Ammon's horn (tissue), 1 donor: Measurements from ENCODE around the gene GRIK4.

Experiments
- DNase-seq: peaks from one replicate; pipeline ENCODE4 v3.0.0-alpha.2; 2016; ENCODE audit warnings: low spot score

GRIK4 gene

DNA sequence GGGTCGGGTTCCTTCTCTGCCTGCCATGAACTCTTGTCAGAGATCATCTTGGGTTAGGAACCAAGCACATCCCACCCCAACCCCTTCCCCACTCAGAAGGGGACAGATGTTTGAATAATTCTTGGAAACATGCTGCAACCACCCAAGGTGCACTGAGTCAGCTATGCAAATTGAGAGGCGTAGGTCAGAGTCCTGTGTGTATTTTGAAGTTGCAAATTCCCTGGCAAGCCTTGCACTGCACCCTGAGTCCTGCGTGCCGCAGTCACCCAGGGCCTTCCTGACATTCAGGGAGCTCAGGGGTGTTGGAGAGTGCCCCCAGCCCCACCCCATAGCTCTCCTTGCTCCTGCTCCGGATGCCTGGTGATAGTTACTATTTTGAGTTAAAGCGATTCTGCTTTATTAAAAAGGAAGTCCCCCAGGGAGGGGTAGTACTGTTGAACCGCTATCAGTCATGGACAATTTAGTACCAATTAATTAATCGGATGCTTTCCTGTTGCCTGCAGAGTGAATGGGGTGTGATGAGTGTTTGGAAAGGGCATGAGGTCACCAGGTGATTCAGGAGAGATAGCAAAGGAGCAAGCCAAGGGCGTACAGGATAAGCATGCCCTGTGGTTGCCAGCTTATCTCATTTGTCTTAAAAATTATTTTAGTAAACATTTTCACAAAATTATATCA, 123.7 kb downstream of the GRIK4 start:
- no peak for DNase-seq

DNA sequence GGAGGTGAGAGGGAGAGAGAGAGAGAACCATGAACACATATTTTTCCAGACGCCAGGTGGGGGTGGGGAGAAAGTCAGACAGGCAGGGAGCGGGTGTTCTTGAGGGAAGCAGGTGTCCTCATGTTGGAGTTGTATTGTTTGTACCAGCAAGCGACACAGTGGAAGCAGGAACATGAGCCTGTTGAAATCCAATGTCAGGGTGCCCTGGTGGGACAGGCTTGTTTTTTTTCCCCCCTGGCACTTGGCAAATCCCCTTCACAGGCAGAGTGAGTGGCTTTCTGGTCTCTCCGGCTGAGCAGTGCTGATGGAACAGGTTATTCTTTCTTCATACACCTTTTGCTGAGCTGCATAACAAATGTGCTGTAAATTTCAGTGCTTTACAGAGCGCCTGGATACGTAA, 125.6 kb downstream of the GRIK4 start:
- DNase-seq, result no peak

DNA sequence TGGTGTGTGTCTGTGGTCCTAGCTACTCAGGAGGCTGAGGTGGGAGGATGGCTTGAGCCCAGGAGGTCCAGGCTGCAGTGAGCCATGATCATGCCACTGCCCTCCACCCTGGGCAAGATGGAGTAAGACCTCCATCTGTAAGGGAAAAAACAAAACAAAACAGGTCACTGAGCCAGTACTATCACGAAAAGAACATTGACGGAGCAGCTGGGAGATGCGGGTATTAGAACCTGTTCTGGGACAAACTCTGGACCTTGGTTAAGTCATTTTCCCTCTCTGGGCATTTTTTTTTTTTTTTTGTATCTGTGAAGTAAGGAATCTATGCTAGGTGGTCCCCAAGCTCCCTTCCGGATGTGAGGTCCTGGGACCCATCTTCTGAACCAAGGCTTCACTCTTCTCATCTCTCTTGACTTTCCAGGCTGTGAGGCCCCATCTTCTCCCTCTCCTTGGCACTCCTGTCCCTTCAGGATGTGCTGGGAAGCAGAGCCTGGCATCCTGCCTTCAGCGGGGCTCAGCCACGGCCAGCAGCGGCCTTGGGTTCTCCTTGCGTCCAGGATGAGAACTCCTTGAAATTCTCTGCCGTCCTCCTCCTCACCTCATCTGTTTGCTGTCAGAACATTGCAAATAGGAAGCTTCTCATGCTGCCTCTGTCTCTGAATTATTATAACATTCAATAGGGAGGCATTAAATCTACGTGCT, 130.8 kb downstream of the GRIK4 start:
- DNase-seq, result peak; percentile 18

DNA sequence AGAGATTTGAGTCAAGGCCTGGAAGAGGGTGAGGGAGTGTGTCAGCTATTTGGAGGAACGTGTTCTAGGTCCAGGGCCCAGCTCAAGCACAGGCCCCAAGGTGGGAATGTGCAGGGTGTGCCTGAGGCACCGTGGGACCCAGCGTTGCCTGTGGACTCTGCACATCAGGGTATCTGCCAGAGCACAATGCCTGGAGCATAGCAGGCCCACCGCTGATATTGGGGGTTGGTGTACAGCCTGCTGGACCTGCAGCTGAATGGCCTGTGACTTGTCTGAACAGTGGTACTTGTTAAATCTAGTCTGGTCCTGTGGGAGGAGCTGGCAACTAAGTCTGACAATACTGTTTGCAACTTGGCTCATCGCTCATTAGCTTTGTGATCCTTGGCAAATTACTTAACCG, 131.7 kb downstream of the GRIK4 start:
- DNase-seq, result no peak

DNA sequence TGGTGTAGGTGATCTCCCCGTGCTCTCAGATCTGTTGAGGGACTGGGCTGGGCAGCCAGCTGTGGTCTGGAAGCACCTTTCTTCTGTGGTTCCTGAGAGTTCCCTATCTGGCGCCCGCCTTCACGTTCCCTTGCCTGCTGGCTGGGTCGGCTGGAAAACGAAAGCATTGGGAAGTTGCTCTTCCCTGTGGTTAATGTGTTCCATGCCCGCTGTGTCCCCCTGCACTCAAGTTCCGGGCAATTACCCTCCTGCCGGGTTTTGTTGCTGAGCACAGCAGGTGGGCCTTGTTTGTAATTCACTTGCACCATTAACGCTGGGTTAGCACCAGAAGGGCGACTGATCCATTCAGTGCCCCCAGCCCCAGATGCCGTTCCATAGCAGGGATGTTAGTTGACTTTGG, 134.1 kb downstream of the GRIK4 start:
- DNase-seq, result no peak

DNA sequence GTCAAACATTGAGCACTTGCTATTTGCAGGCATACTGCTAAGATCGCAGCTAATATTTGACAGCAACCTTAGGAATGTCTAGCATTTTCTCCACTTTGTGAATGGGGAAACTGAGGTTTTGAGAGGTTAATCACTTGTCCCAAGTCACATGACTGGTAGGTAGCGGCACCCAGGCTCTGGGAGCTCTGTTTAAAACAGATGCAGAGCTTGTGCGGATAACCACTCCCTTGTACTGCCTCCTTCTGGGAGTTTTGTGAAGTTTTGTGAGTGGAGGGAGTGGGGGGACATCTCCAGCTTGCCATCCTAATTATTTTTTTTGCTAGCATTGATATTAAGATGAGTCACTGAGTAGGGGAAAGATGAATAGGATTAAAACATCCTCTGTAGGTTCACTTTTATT, 134.7 kb downstream of the GRIK4 start:
- no peak for DNase-seq

DNA sequence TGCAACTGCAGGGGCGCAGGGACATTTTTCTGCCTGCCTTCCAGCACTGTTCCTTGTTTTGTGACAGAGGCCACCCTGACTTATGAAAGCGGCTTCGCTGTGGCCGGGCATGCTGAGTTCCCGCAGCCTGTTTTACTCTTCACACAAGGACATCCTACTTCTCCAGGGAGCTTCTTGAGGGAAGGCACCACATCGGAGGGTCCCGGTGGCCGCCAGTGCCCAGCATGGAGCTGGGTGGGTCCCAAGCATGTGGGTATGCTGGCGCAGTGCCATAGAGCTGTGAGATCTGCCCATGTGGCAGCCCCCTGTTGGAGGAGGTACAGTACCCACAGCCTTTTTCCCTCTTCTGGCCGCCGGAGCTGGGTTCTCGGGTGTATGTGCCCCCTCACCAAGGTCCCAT, 136.1 kb downstream of the GRIK4 start:
- no peak for DNase-seq

DNA sequence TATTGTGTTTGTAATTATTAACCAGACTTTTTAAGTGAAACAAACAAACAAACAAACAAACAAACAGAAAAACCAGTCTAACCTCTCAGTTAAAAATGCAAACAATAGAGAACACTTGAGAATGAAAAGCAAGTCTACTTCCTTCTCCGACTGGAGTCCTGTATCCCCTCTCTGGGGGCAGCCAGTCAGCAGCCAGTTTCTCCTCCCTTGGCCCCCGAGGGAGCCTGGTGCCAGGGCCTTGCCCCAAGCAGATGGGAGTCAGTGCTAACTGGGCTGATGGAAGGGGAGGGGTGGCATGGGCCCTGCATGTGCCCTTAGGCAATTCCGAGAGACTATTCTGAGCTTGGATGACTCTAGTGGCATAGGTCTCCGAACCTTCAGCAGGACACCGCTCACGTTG, 137.2 kb downstream of the GRIK4 start:
- DNase-seq, result no peak

DNA sequence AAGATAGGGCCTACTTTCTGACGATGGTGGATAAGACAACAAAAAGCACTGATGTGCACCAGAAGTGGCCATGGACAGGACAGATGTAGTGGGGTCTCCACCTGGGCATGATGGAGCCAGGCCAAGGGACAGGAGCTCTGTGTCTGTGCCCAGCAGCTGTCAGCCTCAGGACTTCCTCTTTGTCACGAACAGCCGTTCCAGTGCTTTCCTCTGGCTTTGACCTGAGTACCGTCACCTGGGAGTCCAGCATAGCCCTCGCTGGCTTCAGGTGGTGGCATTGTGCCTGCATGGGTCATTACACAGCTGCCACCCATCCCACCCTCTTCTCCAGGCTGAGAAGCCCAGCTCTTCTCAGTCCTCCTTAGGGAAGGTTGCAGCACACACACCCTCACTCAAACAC, 137.8 kb downstream of the GRIK4 start:
- DNase-seq, result no peak

DNA sequence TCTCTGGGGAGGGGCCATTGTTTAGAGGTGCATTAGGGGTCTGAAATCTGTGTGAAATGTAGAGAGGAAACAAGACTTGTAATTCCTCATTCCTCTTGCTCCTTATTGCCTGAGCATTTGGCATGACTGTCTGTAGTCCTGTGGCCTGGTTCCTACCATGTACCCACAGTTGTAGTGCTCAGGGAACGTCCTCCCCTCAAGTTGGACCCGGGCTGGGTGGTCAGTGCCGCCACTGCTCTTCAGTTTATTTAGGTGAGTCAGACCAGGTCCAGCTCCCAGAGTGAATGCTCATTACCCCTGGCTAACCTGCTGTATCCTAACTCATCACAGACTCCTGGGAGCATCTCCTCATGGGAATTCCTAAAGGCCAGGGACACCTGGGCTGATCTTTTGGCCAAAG, 139.8 kb downstream of the GRIK4 start:
- DNase-seq, result no peak

DNA sequence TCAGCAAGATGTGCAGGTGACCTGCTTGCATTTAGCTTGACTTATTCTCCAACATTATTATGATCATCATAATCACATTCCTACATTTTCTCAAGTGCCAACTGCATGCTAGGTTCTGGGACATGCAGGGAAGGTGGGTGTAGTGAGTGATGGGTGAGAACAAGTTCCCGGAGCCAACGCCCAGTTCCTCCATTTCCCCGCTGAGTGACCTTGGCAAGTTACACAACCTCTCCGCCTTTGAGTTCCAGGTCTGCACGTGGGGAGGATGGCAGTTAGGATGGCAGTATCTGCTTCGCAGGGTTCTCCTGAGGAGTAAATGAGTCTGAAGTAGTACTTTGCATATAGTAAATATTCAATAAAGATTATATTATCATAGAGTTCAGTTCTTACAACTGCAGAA, 140.3 kb downstream of the GRIK4 start:
- no peak for DNase-seq

DNA sequence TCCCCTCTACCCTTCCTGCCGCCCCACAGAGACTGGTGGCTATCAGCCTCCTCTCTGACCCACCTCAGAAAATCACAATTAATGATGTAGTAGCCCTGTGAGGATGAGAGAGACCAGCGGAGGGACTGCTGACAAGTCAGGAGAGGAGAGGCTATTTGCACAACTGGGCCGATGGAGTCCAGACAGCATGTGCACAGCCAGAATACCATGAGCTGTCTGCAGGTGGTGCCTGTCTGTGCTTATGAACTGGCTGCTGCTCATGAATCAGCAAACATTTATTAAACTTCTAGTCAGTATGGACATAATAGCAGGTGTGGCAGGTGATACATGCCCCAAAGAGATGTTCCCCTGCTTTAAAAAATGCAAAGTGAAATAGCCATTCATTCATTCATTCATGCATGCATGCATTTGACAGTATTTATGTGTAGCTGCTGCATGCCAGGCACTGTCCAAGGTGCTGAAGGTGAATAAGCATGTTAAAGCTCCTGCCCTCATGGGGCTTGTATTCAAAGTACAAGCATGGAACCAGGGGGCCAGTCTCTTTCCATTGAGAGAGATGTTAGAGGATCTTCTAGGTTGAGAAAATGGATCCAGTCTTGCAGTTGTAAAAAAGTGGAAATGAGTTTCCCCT, 141.3 kb downstream of the GRIK4 start:
- no peak for DNase-seq

DNA sequence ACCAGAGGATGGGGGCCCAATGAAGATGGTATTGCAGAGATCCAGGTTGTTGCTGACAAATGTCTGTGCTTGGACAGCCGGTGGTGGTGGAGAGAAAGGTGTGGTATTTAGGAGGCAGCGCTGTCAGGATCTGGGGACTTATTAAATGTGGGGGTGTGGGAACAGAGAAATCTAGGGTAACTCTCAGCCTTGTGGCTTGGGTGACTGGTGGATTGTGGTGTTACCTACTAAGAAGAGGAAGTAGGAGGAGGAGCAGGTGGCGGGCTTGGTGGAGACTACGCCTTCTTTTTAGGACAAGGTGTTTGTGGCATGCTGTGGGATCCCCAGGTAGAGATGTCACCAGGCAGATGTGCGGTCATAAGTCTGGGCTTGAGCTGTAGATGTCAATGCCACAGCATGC, 144.0 kb downstream of the GRIK4 start:
- DNase-seq, result no peak

DNA sequence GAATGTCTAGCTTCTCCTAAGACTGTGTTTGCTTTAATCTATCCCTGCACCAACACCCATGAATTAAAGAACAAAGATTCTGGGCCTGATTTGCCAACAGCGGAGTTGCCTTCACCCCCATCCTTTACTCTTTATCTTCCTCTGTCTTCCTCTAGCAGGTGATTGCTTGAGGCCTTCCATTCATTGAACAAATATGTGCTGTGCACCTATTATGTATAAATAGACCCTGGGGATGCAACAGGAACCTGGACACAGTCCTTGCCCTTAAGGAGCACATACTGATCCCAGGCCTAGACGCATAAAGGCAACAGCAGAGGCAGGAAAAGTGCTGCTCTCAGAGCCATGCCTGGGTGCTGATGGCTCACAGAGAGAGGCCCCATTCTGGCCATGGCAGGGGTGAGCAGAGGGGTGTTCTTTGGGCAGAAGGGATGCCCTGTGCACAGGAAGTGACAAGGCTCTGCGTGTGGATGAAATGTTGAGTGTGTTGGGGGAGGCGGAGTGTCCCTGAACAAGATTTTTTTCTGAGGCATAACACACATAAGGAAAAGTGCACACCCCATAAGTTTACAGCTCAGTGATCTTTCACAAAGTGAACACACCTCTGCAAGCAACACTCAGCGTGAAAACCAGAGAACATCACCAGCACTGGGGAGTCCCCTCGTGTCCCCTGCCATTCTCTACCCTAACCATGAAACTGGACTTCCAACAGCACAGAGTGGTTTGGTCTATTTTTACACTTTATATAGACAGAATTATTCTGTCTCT, 145.9 kb downstream of the GRIK4 start:
- DNase-seq, result no peak

DNA sequence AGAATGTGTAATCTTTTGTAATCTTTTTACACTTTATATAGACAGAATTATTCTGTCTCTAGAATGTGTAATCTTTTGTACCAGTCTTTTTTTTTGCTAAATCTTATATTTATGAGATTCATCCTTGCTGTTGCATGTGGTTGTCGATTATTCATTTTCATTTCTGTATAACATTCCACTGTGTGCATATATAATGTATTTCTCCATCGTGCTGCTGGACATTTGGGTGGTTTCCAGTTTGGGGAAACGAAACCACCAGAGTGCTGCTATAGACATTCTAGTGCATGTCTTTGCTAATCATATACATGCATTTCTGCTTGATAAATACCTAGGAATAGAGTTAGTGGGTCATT, 146.5 kb downstream of the GRIK4 start:
- DNase-seq, result no peak

DNA sequence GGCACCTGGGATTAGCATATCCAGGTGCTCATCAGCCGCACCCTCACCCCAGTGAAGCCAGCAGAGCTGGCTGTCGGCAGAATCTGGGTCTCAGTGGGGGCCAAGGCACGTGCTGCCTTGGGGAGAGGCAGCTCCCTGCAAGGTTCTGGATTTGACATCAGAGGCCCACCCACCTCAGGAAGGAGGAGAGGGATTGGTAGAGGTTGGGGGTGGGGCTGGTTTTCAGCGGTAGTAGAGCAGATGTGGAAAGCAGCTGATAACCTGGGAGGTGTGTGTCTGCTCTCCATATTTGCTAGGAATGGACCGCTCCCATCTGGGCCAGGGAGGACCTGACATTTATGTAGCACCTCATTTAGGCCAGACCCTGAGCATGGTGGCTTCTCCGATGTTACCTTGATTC, 147.5 kb downstream of the GRIK4 start:
- no peak for DNase-seq

DNA sequence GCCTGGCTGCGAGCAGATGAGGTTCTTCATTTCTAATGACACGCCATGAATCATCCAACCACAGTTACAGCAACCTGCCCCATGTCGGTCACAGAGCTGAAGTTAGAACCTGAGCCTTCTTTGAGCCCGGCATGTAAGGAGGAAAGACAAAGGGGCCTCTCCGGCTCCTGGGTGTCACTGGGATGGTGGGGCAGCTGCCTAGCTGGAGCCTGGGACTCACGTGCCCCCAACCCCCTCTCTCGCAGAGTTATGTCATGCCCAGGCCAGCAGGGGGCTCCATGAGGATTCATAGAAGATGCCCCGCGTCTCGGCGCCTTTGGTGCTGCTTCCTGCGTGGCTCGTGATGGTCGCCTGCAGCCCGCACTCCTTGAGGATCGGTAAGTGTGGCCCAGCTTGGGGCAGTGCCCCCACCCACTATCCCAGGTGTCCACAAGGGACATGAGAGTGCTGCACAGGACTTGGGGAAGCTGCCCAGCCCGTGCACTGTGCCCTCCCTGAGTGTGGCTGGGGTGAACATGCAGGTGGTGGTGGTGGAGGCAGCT, 148.5 kb downstream of the GRIK4 start:
- no peak for DNase-seq

DNA sequence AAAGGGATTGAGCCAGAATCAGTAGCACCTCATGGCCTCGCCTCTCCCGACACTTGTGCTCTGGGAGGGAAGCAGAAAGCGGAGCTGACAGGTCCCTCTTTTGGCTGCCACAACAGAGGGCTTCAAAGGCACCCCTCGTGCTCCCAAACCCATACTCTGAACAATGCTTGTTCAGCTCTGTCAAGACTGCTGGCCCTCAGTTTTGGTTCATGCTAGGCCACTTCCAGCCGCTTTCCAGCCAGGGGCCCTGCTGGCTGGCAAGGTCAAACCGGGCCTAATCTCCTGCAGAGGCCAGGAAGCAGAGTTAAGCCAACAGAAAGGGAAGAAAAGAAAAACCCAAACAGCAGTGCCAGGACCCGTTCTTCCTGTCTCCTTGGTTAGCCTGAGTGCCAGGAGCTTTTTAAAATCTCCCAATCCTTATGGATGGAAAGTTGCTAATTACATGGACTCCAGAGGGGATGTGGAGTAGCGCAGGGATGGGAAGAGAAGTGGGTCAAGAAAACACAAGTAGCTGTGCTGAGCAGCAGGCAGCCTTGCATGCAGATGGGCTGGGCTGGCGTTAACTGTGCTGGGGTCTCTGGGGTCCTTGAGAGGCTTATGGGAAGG, 150.6 kb downstream of the GRIK4 start:
- no peak for DNase-seq

DNA sequence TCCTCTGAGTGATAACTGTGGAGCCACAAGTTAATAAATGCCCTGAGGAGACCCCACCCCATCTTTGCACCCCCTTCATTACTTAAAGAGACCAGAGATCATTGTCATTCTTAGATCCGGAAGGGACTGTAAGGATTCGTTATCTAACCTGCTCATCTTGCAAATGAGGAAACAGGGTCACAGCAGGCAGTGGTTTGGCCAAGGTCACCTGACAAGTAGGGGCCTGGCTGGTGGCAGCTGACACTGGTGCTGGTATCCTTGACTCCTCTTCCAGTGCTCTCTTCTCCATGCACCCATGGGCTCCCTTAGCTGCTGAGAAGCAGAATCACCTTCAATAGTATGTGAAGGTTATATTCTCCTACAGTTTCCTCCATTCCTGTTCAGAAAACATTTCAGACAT, 151.6 kb downstream of the GRIK4 start:
- no peak for DNase-seq

DNA sequence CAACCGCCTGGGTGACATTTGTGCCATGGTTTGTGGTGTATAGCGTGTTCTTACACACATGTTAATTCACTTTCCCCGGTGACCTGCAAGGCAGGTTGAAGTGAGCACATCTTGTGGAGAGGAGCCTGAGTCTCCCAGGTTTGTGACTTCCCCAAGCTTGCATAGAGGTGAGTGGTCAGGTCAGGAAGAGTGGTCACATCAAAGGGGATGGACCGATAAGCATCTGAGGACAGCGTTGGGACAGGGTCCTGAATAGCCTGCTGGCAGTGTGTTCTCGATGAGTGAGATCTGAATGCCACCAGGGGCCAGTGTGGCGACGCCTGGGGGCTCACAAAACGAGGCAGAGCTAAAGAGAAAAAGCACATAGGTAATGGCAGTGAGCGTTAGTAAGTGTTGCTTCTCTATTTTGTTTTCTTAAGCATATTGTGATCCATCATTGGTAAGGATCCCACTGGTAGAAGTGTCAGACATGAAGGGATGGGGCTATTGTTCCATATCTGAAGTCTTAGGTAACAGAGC, 154.6 kb downstream of the GRIK4 start:
- no peak for DNase-seq

DNA sequence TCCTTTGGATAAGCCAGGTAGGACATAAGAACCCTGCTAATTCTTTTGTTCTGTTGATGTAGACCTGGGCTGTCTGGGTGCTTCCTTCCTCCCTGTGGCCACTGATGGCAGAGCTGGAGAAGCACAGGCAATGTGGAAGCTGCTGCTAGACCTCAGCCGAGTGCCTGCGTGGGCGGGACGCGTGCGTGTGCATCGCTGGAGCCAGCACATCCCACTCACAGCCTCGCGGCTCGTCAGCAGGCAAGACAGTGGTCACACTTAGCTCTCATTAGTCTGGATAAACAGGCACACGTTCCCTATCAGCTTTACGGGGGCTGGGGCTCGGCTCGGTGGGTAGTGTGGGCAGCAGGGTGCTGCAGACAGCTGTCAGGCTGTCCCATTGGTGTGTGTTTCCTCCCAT, 155.7 kb downstream of the GRIK4 start:
- DNase-seq, result peak; percentile 57

DNA sequence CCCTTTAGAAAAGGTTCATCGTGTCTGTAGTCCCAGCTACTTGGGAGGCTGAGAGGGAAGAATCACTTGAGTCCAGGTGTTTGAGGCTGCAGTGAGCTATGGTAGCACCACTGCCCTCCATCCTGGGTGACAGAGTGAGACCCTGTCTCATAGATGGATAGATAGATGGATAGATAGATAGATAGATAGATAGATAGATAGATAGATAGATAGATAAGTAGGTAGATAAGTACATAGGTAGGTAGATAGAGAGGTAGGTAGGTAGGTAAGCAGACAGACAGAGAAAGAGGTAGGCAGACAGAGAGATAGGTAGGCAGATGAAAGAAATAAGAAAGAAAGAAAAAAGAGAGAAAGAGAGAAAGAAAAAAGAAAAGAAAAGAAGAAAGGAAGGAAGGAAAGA, 156.4 kb downstream of the GRIK4 start:
- DNase-seq, result no peak
